Measurements from ENCODE around the gene SCAP.

GRCh38 chr3:47377186-47377585, 98.6 kb downstream of the SCAP start:
- no peak for TF ChIP-seq CTCF (IDR thresholded peaks at IDR 0.05)
- TF ChIP-seq POLR2A (IDR thresholded peaks at IDR 0.05): no peak

Data from vagina (tissue), 2 donors.